ENCODE results near the gene HPSE. TPM values are rescaled to one million over a fixed set of nuclear protein-coding genes. Genes with fewer than 3 reads are reported as not detected.

HPSE gene
- total RNA-seq, 1 experiment from 2014 or later, result 12.6 TPM

- TF ChIP-seq ZBTB33 (IDR thresholded peaks at IDR 0.05; ENCODE audit: extremely low read depth, insufficient replicate concordance, low read length), result no peak
These were observed 75.1 kb downstream of the HPSE start (continued) for GRCh38 chr4:83259586-83259985.

GRCh38 chr4:83258461-83258860, 76.2 kb downstream of the HPSE start:
- H3K9ac ChIP-seq (ENCODE audit: low read length), result no peak overlapping the region
- BruUV-seq (replicated peaks), result no TSS peak

More at GRCh38 chr4:83258461-83258860, 76.2 kb downstream of the HPSE start:
- intact Hi-C loops (cut with micrococcal nuclease), result loop anchor here (5.0 kb wide), 2 partner anchors 246 to 356 kb away; partner anchors contain the start of genes LIN54 and THAP9
- Histone ChIP-seq H3K9me3 (ENCODE audit: control insufficient read depth in 1 of 2, insufficient read depth in 1 of 2, low read depth in 1 of 2, low read length in 2 of 2) (no peaks in the 10 kb centered on the region), H3K79me2 (ENCODE audit: insufficient read depth, low read length) (no peaks in the 10 kb centered on the region), H3K9me2 (ENCODE audit: insufficient read depth) (no peaks in the 10 kb centered on the region), H3K4me3 (replicated peaks in 1 of 2; ENCODE audit: low read depth in 1 of 2, low read length in 2 of 2) (no peak overlapping the region), H3K4me1 (ENCODE audit: control insufficient read depth in 1 of 2, insufficient read depth in 2 of 2, low read length in 2 of 2) (peaks cover 37 to 71% of the 10 kb centered on the region in 2 experiments), H2AFZ (ENCODE audit: low read depth, low read length, poor library complexity, severe bottlenecking) (no peak overlapping the region), H3K4me2 (ENCODE audit: low read length) (no peak overlapping the region), H3K27me3 (ENCODE audit: insufficient read depth, low read length) (no peaks in the 10 kb centered on the region), H3K27ac (ENCODE audit: low read depth, low read length) (peak overlapping the region; percentile 96), H3K36me3 (ENCODE audit: control insufficient read depth in 1 of 2, insufficient read depth in 2 of 2, low read length in 2 of 2) (0 out of 4 replicates have a peak, but pooled peaks cover 0 to 3% of the 10 kb centered on the region in 2 experiments), H4K20me1 (ENCODE audit: insufficient read depth) (no peaks in the 10 kb centered on the region)
- TF ChIP-seq FOSL1 (IDR thresholded peaks at IDR 0.05; ENCODE audit: low read depth) (no peak), SP1 (IDR thresholded peaks at IDR 0.05; ENCODE audit: low read depth) (no peak), POLR2AphosphoS5 (IDR thresholded peaks at IDR 0.05; ENCODE audit: low read depth, low read length) (no peak), ZBTB33 (IDR thresholded peaks at IDR 0.05; ENCODE audit: extremely low read depth, insufficient replicate concordance, low read length) (no peak), RAD21 (IDR thresholded peaks at IDR 0.05; ENCODE audit: low read depth) (no peak), CEBPB (IDR thresholded peaks at IDR 0.05; ENCODE audit: low read depth) (no peak), ZFX (IDR thresholded peaks at IDR 0.05) (no peak), ELF1 (IDR thresholded peaks at IDR 0.05; ENCODE audit: borderline replicate concordance, low read depth) (no peak), EZH2phosphoT487 (IDR thresholded peaks at IDR 0.05; ENCODE audit: borderline replicate concordance) (no peak), YY1 (IDR thresholded peaks at IDR 0.05; ENCODE audit: extremely low read depth, insufficient replicate concordance, low read depth, low read length) (no peak), CTCF (IDR thresholded peaks at IDR 0.05 in 2 of 3, conservative IDR thresholded peaks at IDR 0.05 in 1 of 3; ENCODE audit: borderline replicate concordance in 1 of 3, insufficient read depth in 1 of 3, low read depth in 2 of 3, low read length in 2 of 3) (no peak), SIN3A (IDR thresholded peaks at IDR 0.05; ENCODE audit: low read depth) (no peak), ATF3 (IDR thresholded peaks at IDR 0.05) (no peak), TCF7L2 (IDR thresholded peaks at IDR 0.05; ENCODE audit: borderline replicate concordance, extremely low read depth, insufficient read depth, insufficient read length) (no peak), ZNF274 (IDR thresholded peaks at IDR 0.05; ENCODE audit: low read depth, low read length) (no peak), POLR2A (IDR thresholded peaks at IDR 0.05; ENCODE audit: borderline replicate concordance, extremely low read depth, insufficient read depth, insufficient read length) (no peak), MAX (IDR thresholded peaks at IDR 0.05) (no peak), EGR1 (IDR thresholded peaks at IDR 0.05; ENCODE audit: low read depth) (no peak)
- DNase-seq (ENCODE audit: low read depth, low spot score) (no peak), ATAC-seq (no peak)
- ChIA-PET RAD21 (ENCODE audit: low non-redundant PET in 1 of 2, low total read pairs in 2 of 2, uncharacterized antibody in 2 of 2, unreplicated experiment in 2 of 2) (no interaction called here), POLR2A (no interaction called here), CTCF (interaction anchor here (2.3 kb wide), 1 partner anchor 24 kb away, joined by 8 read pairs; no protein-coding TSS in a partner anchor)
